OCI-LY7 (cell line): ENCODE data around the gene THAP2. TPM values are rescaled to one million over a fixed set of nuclear protein-coding genes. Genes with fewer than 3 reads are reported as not detected.

Experiments
- BruUV-seq: library from RNA; stranded (reverse); fragments of 400-500 nt; replicated peaks from 2 replicates; lab custom pipeline; 2021; lab: Mats Ljungman, UMichigan
- CTCF ChIA-PET: fragments of 300-600 bp; sonication (Branson Sonifier 250); formaldehyde crosslinking; loops from one replicate; lab custom pipeline; 2022; ENCODE audit warnings: antibody characterized with exemption; ENCODE audit not compliant: unreplicated experiment; lab: Charles Lee
- POLR2A ChIA-PET: fragments of 300-600 bp; sonication (Branson Sonifier 250); formaldehyde crosslinking; loops from one replicate; lab custom pipeline; 2022; ENCODE audit warnings: antibody characterized with exemption; lab: Charles Lee
- DNase-seq: peaks from one replicate; pipeline ENCODE4 v3.0.0-alpha.2; 2015; ENCODE audit warnings: low spot score
- H2AFZ ChIP-seq: fragments of 200-600 bp; sonication (generic), shearing (Covaris generic); 2 replicates; pipeline ENCODE4 v1.6.1; 2014; ENCODE audit warnings: mild to moderate bottlenecking, antibody characterized with exemption, low read length, moderate library complexity
- H3K27ac ChIP-seq: fragments of 200-600 bp; sonication (generic); 2 replicates; pipeline ENCODE4 v1.5.1; 2014; ENCODE audit warnings: mixed run types, low read depth, mild to moderate bottlenecking, moderate library complexity, low read length, inconsistent platforms; ENCODE audit not compliant: poor library complexity, severe bottlenecking
- H3K36me3 ChIP-seq: fragments of 200-600 bp; sonication (generic); 2 replicates; pipeline ENCODE4 v1.6.1; 2014; ENCODE audit warnings: mild to moderate bottlenecking, antibody characterized with exemption, low read length, moderate library complexity, mixed read lengths; ENCODE audit not compliant: insufficient read depth
- H3K4me1 ChIP-seq: fragments of 200-600 bp; sonication (generic); 2 replicates; pipeline ENCODE4 v1.5.1; 2014; ENCODE audit warnings: mild to moderate bottlenecking, low read length; ENCODE audit not compliant: insufficient read depth, poor library complexity, severe bottlenecking
- H3K4me2 ChIP-seq: fragments of 200-600 bp; sonication (generic); 2 replicates; pipeline ENCODE4 v1.6.1; 2014; ENCODE audit warnings: mild to moderate bottlenecking, low read length
- H3K4me3 ChIP-seq: fragments of 200-600 bp; sonication (generic); 2 replicates; pipeline ENCODE4 v1.5.1; 2014; ENCODE audit warnings: mild to moderate bottlenecking, low read depth, low read length; ENCODE audit not compliant: poor library complexity, severe bottlenecking
- H3K79me2 ChIP-seq: fragments of 200-600 bp; sonication (generic); 2 replicates; pipeline ENCODE4 v1.6.1; 2016; ENCODE audit warnings: low read depth, mild to moderate bottlenecking, low read length, moderate library complexity, mixed read lengths; ENCODE audit not compliant: insufficient read depth
- H3K9me2 ChIP-seq: fragments of 200-600 bp; sonication (generic); 2 replicates; pipeline ENCODE4 v1.6.1; 2016; ENCODE audit warnings: mild to moderate bottlenecking, low read length, mixed read lengths; ENCODE audit not compliant: insufficient read depth
- H3K9me3 ChIP-seq: fragments of 200-600 bp; sonication (generic); 2 replicates; pipeline ENCODE4 v1.6.1; 2014; ENCODE audit warnings: mild to moderate bottlenecking, mixed run types, low read length, mixed read lengths
- H4K20me1 ChIP-seq: fragments of 200-600 bp; sonication (generic); 2 replicates; pipeline ENCODE4 v1.6.1; 2014; ENCODE audit warnings: mild to moderate bottlenecking, antibody characterized with exemption, low read length, moderate library complexity, mixed read lengths; ENCODE audit not compliant: insufficient read depth
- CTCF ChIP-seq: fragments of 200-600 bp; sonication (generic); conservative IDR thresholded peaks from 2 replicates; pipeline ENCODE4 v1.5.1; 2014; ENCODE audit warnings: mild to moderate bottlenecking, antibody characterized with exemption, low read length, moderate library complexity, mixed read lengths
- EZH2phosphoT487 ChIP-seq: fragments of 200-600 bp; sonication (generic); IDR thresholded peaks from 2 replicates; pipeline ENCODE4 v1.6.1; 2018; ENCODE audit warnings: low read depth, borderline replicate concordance, mild to moderate bottlenecking, mixed run types, antibody characterized with exemption, low read length, moderate library complexity, mixed read lengths
- intact Hi-C: fragments of 100-400 bp; cut with micrococcal nuclease; formaldehyde crosslinking; loops from one replicate; pipeline ENCODE4 v1.10.0; 2022; ENCODE audit not compliant: unreplicated experiment
- total RNA-seq, 2 experiments: library from RNA; depleted of rRNA in 1 of 2; stranded (reverse); fragments of >200 nt in 1 of 2; shearing (Covaris generic) in 1 of 2; gene quantifications; 2 replicates each; pipeline ENCODE4 v1.2.3, GENCODE V29; 2014 to 2022

Gene THAP2
- total RNA-seq, 2 experiments from 2014 or later: 8.2 to 9.3 TPM

GRCh38 chr12:71655495-71655894 is 8.6 kb upstream of the THAP2 start:
- Histone ChIP-seq H2AFZ (no peak overlapping the region), H3K4me2 (0 out of 2 replicates have a peak overlapping the region, but pooled peaks have one; percentile 4), H3K9me2 (no peaks in the 10 kb centered on the region), H3K36me3 (peaks cover 100% of the 10 kb centered on the region), H3K4me3 (no peak overlapping the region), H3K9me3 (peaks cover 30% of the 10 kb centered on the region), H3K4me1 (peaks cover 7% of the 10 kb centered on the region), H3K79me2 (peaks cover 88% of the 10 kb centered on the region), H4K20me1 (peaks cover 9% of the 10 kb centered on the region), H3K27ac (no peak overlapping the region)
- CTCF ChIA-PET: no interaction called here
- intact Hi-C loops: no loop called here
- TF ChIP-seq EZH2phosphoT487: no peak
- TF ChIP-seq CTCF: no peak
- DNase-seq: no peak
- BruUV-seq: no TSS peak
- POLR2A ChIA-PET: interaction anchor here (0.9 kb wide), 2 partner anchors 9 kb away, joined by 4 read pairs; partner anchors contain the start of gene THAP2

- Histone ChIP-seq H3K27ac (no peak overlapping the region), H4K20me1 (peaks cover 9% of the 10 kb centered on the region), H3K9me2 (no peaks in the 10 kb centered on the region), H3K36me3 (peaks cover 97% of the 10 kb centered on the region), H2AFZ (no peak overlapping the region), H3K4me3 (no peak overlapping the region), H3K4me1 (peaks cover 10% of the 10 kb centered on the region), H3K79me2 (peaks cover 88% of the 10 kb centered on the region), H3K4me2 (0 out of 2 replicates have a peak overlapping the region, but pooled peaks have one; percentile 4), H3K9me3 (peaks cover 30% of the 10 kb centered on the region)
- no peak for DNase-seq
- CTCF ChIA-PET: no interaction called here
- TF ChIP-seq EZH2phosphoT487: no peak
- BruUV-seq: no TSS peak
- intact Hi-C loops: no loop called here
- POLR2A ChIA-PET: interaction anchor here (0.9 kb wide), 1 partner anchor 9 kb away, joined by 4 read pairs; no protein-coding TSS in a partner anchor
Observed at GRCh38 chr12:71655907-71656306, 8.2 kb upstream of the THAP2 start.

GRCh38 chr12:71656740-71657139 is 7.4 kb upstream of the THAP2 start:
- Histone ChIP-seq H2AFZ (no peak overlapping the region), H3K9me2 (no peaks in the 10 kb centered on the region), H3K79me2 (peaks cover 88% of the 10 kb centered on the region), H3K36me3 (peaks cover 93% of the 10 kb centered on the region), H3K4me3 (no peak overlapping the region), H3K9me3 (peaks cover 30% of the 10 kb centered on the region), H3K4me2 (no peak overlapping the region), H3K27ac (no peak overlapping the region), H3K4me1 (peaks cover 14% of the 10 kb centered on the region), H4K20me1 (peaks cover 12% of the 10 kb centered on the region)
- CTCF ChIA-PET: no interaction called here
- no TSS peak for BruUV-seq
- no peak for DNase-seq
- POLR2A ChIA-PET: interaction anchor here (1.0 kb wide), 1 partner anchor 10 kb away, joined by 3 read pairs; no protein-coding TSS in a partner anchor
- intact Hi-C loops: no loop called here
- TF ChIP-seq EZH2phosphoT487: no peak
- no peak for TF ChIP-seq CTCF
